Dendritic cell treated with granulocyte-macrophage colony-stimulating factor and Interleukin-4, amounts not matched to agents 40 ng/mL and 50 ng/mL, for 4 days (primary cell): ENCODE measurements around the gene EDN2.

Experiments
- H3K27ac Mint-ChIP-seq: one replicate; pipeline ENCODE4 v1.8.0; 2022; ENCODE audit warnings: mild to moderate bottlenecking, mixed read lengths
- H3K27me3 Mint-ChIP-seq: one replicate; pipeline ENCODE4 v1.8.0; 2022; ENCODE audit warnings: mild to moderate bottlenecking, mixed read lengths
- H3K36me3 Mint-ChIP-seq: one replicate; pipeline ENCODE4 v1.8.0; 2022; ENCODE audit warnings: low read depth, mixed read lengths
- H3K4me1 Mint-ChIP-seq: one replicate; pipeline ENCODE4 v1.8.0; 2022; ENCODE audit warnings: low read depth, mixed read lengths
- H3K4me3 Mint-ChIP-seq: one replicate; pipeline ENCODE4 v1.8.0; 2022; ENCODE audit warnings: mild to moderate bottlenecking, moderate library complexity, mixed read lengths
- H3K9me3 Mint-ChIP-seq: one replicate; pipeline ENCODE4 v1.8.0; 2022; ENCODE audit warnings: mixed read lengths
- intact Hi-C: fragments of 100-400 bp; cut with micrococcal nuclease; formaldehyde crosslinking; loops from one replicate; pipeline ENCODE4 v1.15.0; 2022

EDN2 gene

GRCh38 chr1:41464885-41465284, 19.6 kb downstream of the EDN2 start:
- intact Hi-C loops = no loop called here
- Mint-ChIP-seq H3K27ac (no peak overlapping the region), H3K4me1 (no peaks in the 10 kb centered on the region), H3K36me3 (no peaks in the 10 kb centered on the region), H3K27me3 (no peaks in the 10 kb centered on the region), H3K9me3 (no peaks in the 10 kb centered on the region), H3K4me3 (no peak overlapping the region)

GRCh38 chr1:41463516-41463915, 21.0 kb downstream of the EDN2 start:
- Mint-ChIP-seq H3K27me3 (no peaks in the 10 kb centered on the region), H3K4me3 (no peak overlapping the region), H3K9me3 (no peaks in the 10 kb centered on the region), H3K36me3 (no peaks in the 10 kb centered on the region), H3K4me1 (no peaks in the 10 kb centered on the region), H3K27ac (no peak overlapping the region)
- intact Hi-C loops = no loop called here

GRCh38 chr1:41462680-41463004, 21.8 kb downstream of the EDN2 start:
- H3K36me3 Mint-ChIP-seq = no peaks in the 10 kb centered on the region
- no peaks in the 10 kb centered on the region for H3K27me3 Mint-ChIP-seq
- H3K27ac Mint-ChIP-seq = no peak overlapping the region
- intact Hi-C loops = no loop called here
- H3K4me3 Mint-ChIP-seq = no peak overlapping the region
- no peaks in the 10 kb centered on the region for H3K9me3 Mint-ChIP-seq
- H3K4me1 Mint-ChIP-seq = no peaks in the 10 kb centered on the region

- Mint-ChIP-seq H3K27me3 (no peaks in the 10 kb centered on the region), H3K36me3 (no peaks in the 10 kb centered on the region), H3K9me3 (no peaks in the 10 kb centered on the region), H3K27ac (no peak overlapping the region), H3K4me3 (no peak overlapping the region), H3K4me1 (no peaks in the 10 kb centered on the region)
- intact Hi-C loops = no loop called here
Measured at GRCh38 chr1:41461790-41462679, 22.4 kb downstream of the EDN2 start.

GRCh38 chr1:41456847-41457540, 27.5 kb downstream of the EDN2 start:
- intact Hi-C loops = no loop called here
- no peaks in the 10 kb centered on the region for H3K4me1 Mint-ChIP-seq
- no peaks in the 10 kb centered on the region for H3K27me3 Mint-ChIP-seq
- no peak overlapping the region for H3K27ac Mint-ChIP-seq
- H3K9me3 Mint-ChIP-seq = no peaks in the 10 kb centered on the region
- no peak overlapping the region for H3K4me3 Mint-ChIP-seq
- no peaks in the 10 kb centered on the region for H3K36me3 Mint-ChIP-seq

- H3K9me3 Mint-ChIP-seq = no peaks in the 10 kb centered on the region
- H3K4me1 Mint-ChIP-seq = no peaks in the 10 kb centered on the region
- intact Hi-C loops = no loop called here
- H3K4me3 Mint-ChIP-seq = no peak overlapping the region
- no peak overlapping the region for H3K27ac Mint-ChIP-seq
- no peaks in the 10 kb centered on the region for H3K36me3 Mint-ChIP-seq
- H3K27me3 Mint-ChIP-seq = no peaks in the 10 kb centered on the region
Measured at GRCh38 chr1:41455479-41456332, 28.8 kb downstream of the EDN2 start.

GRCh38 chr1:41454406-41454805, 30.1 kb downstream of the EDN2 start:
- Mint-ChIP-seq H3K27ac (no peak overlapping the region), H3K4me1 (no peaks in the 10 kb centered on the region), H3K4me3 (no peak overlapping the region), H3K9me3 (no peaks in the 10 kb centered on the region), H3K27me3 (peaks cover 1% of the 10 kb centered on the region), H3K36me3 (no peaks in the 10 kb centered on the region)
- intact Hi-C loops = no loop called here

- Mint-ChIP-seq H3K27ac (no peak overlapping the region), H3K9me3 (no peaks in the 10 kb centered on the region), H3K36me3 (no peaks in the 10 kb centered on the region)
Measured at GRCh38 chr1:41452704-41453290, 31.7 kb downstream of the EDN2 start.

GRCh38 chr1:41450747-41451285, 33.7 kb downstream of the EDN2 start:
- H3K9me3 Mint-ChIP-seq = no peaks in the 10 kb centered on the region
- intact Hi-C loops = no loop called here
- H3K27me3 Mint-ChIP-seq = peaks cover 9% of the 10 kb centered on the region
- H3K27ac Mint-ChIP-seq = no peak overlapping the region
- no peak overlapping the region for H3K4me3 Mint-ChIP-seq
- H3K4me1 Mint-ChIP-seq = no peaks in the 10 kb centered on the region
- H3K36me3 Mint-ChIP-seq = no peaks in the 10 kb centered on the region

More at GRCh38 chr1:41452704-41453290, 31.7 kb downstream of the EDN2 start:
- intact Hi-C loops = no loop called here
- Mint-ChIP-seq H3K27me3 (peaks cover 6% of the 10 kb centered on the region), H3K4me3 (no peak overlapping the region), H3K4me1 (no peaks in the 10 kb centered on the region)

- no peak overlapping the region for H3K4me3 Mint-ChIP-seq
Measured at GRCh38 chr1:41449326-41449921, 35.1 kb downstream of the EDN2 start.

GRCh38 chr1:41448821-41449220, 35.7 kb downstream of the EDN2 start:
- H3K9me3 Mint-ChIP-seq = no peaks in the 10 kb centered on the region
- H3K4me3 Mint-ChIP-seq = no peak overlapping the region
- H3K27me3 Mint-ChIP-seq = peaks cover 9% of the 10 kb centered on the region
- intact Hi-C loops = no loop called here
- no peaks in the 10 kb centered on the region for H3K4me1 Mint-ChIP-seq
- H3K36me3 Mint-ChIP-seq = no peaks in the 10 kb centered on the region
- no peak overlapping the region for H3K27ac Mint-ChIP-seq

More at GRCh38 chr1:41449326-41449921, 35.1 kb downstream of the EDN2 start:
- Mint-ChIP-seq H3K27ac (no peak overlapping the region), H3K27me3 (peaks cover 9% of the 10 kb centered on the region), H3K4me1 (no peaks in the 10 kb centered on the region), H3K9me3 (no peaks in the 10 kb centered on the region), H3K36me3 (no peaks in the 10 kb centered on the region)
- intact Hi-C loops = no loop called here

GRCh38 chr1:41447995-41448770, 36.3 kb downstream of the EDN2 start:
- H3K27me3 Mint-ChIP-seq = peaks cover 9% of the 10 kb centered on the region
- H3K27ac Mint-ChIP-seq = no peak overlapping the region
- no peaks in the 10 kb centered on the region for H3K9me3 Mint-ChIP-seq
- no peaks in the 10 kb centered on the region for H3K4me1 Mint-ChIP-seq
- intact Hi-C loops = no loop called here
- H3K4me3 Mint-ChIP-seq = no peak overlapping the region
- no peaks in the 10 kb centered on the region for H3K36me3 Mint-ChIP-seq
